Fibroblast of mammary gland (primary cell): Measurements from ENCODE around the gene PHLPP2.

Source experiments
- DNase-seq: peaks from one replicate; pipeline ENCODE4 v3.0.0-alpha.2; 2010; ENCODE audit warnings: low read depth
- H3K4me3 ChIP-seq: 2 replicates; pipeline ENCODE4 v1.5.1; 2011; ENCODE audit warnings: low read depth, mild to moderate bottlenecking, low read length, moderate library complexity; ENCODE audit not compliant: control insufficient read depth
- CTCF ChIP-seq: conservative IDR thresholded peaks from 2 replicates; pipeline ENCODE4 v1.5.1; 2011; ENCODE audit warnings: low read depth, low read length, inconsistent platforms; ENCODE audit not compliant: control insufficient read depth, insufficient read depth

PHLPP2 gene

GRCh38 chr16:71659471-71659870 lies 65.0 kb downstream of the PHLPP2 start:
- no peak for DNase-seq
- no peak overlapping the region for H3K4me3 ChIP-seq
- TF ChIP-seq CTCF = no peak

- TF ChIP-seq CTCF = no peak
- H3K4me3 ChIP-seq = no peak overlapping the region
- DNase-seq = no peak
These were observed 65.7 kb downstream of the PHLPP2 start for GRCh38 chr16:71658771-71659170.

- no peak for TF ChIP-seq CTCF
- no peak for DNase-seq
These were observed 74.8 kb downstream of the PHLPP2 start for GRCh38 chr16:71649704-71650103.

GRCh38 chr16:71648921-71649320 lies 75.6 kb downstream of the PHLPP2 start:
- TF ChIP-seq CTCF = peak; percentile 46
- DNase-seq = peak; percentile 7

More at GRCh38 chr16:71649704-71650103, 74.8 kb downstream of the PHLPP2 start:
- no peak overlapping the region for H3K4me3 ChIP-seq

GRCh38 chr16:71648162-71648561 lies 76.3 kb downstream of the PHLPP2 start:
- TF ChIP-seq CTCF = no peak
- no peak overlapping the region for H3K4me3 ChIP-seq
- DNase-seq = no peak

More at GRCh38 chr16:71648921-71649320, 75.6 kb downstream of the PHLPP2 start:
- no peak overlapping the region for H3K4me3 ChIP-seq

- no peak for DNase-seq
- H3K4me3 ChIP-seq = no peak overlapping the region
- no peak for TF ChIP-seq CTCF
These were observed 77.1 kb downstream of the PHLPP2 start for GRCh38 chr16:71647391-71647790.

- peak; percentile 57 for TF ChIP-seq CTCF
- peak; percentile 55 for DNase-seq
- H3K4me3 ChIP-seq = no peak overlapping the region
These were observed 79.1 kb downstream of the PHLPP2 start for GRCh38 chr16:71645450-71645849.
